HEK293 (cell line): Measurements from ENCODE around the gene MIER3.

ENCODE experiments used
- CTCF ChIP-seq: fragments of 450-650 bp; formaldehyde crosslinking; IDR thresholded peaks from 2 replicates; pipeline ENCODE4 v1.5.1; 2016; ENCODE audit warnings: missing biosample characterization, missing genetic modification characterization
- KLF9 ChIP-seq: fragments of 450-650 bp; formaldehyde crosslinking; IDR thresholded peaks from 2 replicates; pipeline ENCODE4 v1.5.1; 2016; ENCODE audit warnings: missing biosample characterization, missing genetic modification characterization, low read depth
- SP2 ChIP-seq: fragments of 450-650 bp; formaldehyde crosslinking; IDR thresholded peaks from 2 replicates; pipeline ENCODE4 v1.5.1; 2016; ENCODE audit warnings: missing biosample characterization, missing genetic modification characterization
- ZBTB11 ChIP-seq: fragments of 450-650 bp; formaldehyde crosslinking; conservative IDR thresholded peaks from 2 replicates; pipeline ENCODE4 v1.5.1; 2016; ENCODE audit warnings: low read depth, missing biosample characterization, missing genetic modification characterization
- ZNF670 ChIP-seq: fragments of 450-650 bp; formaldehyde crosslinking; IDR thresholded peaks from 2 replicates; pipeline ENCODE4 v1.5.1; 2016; ENCODE audit warnings: missing biosample characterization, missing genetic modification characterization, low read depth

GRCh38 chr5:56963246-56963645, 11.3 kb upstream of the MIER3 start:
- TF ChIP-seq CTCF (tag by site-specific recombination) (no peak), KLF9 (tag by site-specific recombination) (no peak), ZNF670 (tag by site-specific recombination) (no peak), ZBTB11 (tag by site-specific recombination) (no peak), SP2 (tag by site-specific recombination) (no peak)
